Central memory CD4-positive, alpha-beta T cell (primary cell): ENCODE measurements around the gene KIF26A.

Experiments used
- DNase-seq: peaks from one replicate; pipeline ENCODE4 v3.0.0; 2022

The KIF26A gene

GRCh38 chr14:104101651-104102281, 36.6 kb upstream of the KIF26A start:
- DNase-seq = no peak

GRCh38 chr14:104102282-104102914, 36.0 kb upstream of the KIF26A start:
- DNase-seq = no peak

- no peak for DNase-seq
Observed at GRCh38 chr14:104103061-104103445, 35.3 kb upstream of the KIF26A start.

GRCh38 chr14:104103446-104104075, 34.8 kb upstream of the KIF26A start:
- DNase-seq = no peak

- no peak for DNase-seq
Observed at GRCh38 chr14:104104076-104104901, 34.1 kb upstream of the KIF26A start.

GRCh38 chr14:104105071-104105821, 33.1 kb upstream of the KIF26A start:
- no peak for DNase-seq

- no peak for DNase-seq
Observed at GRCh38 chr14:104105822-104106470, 32.4 kb upstream of the KIF26A start.

GRCh38 chr14:104106471-104106991, 31.9 kb upstream of the KIF26A start:
- no peak for DNase-seq

- no peak for DNase-seq
Observed at GRCh38 chr14:104107101-104107581, 31.2 kb upstream of the KIF26A start.

GRCh38 chr14:104107611-104108569, 30.5 kb upstream of the KIF26A start:
- no peak for DNase-seq

- no peak for DNase-seq
Observed at GRCh38 chr14:104108570-104109541, 29.5 kb upstream of the KIF26A start.

- DNase-seq = no peak
Observed at GRCh38 chr14:104109731-104110361, 28.5 kb upstream of the KIF26A start.

- no peak for DNase-seq
Observed at GRCh38 chr14:104110491-104111209, 27.7 kb upstream of the KIF26A start.

- DNase-seq = no peak
Observed at GRCh38 chr14:104111301-104112112, 26.9 kb upstream of the KIF26A start.

- DNase-seq = no peak
Observed at GRCh38 chr14:104112113-104112505, 26.3 kb upstream of the KIF26A start.

GRCh38 chr14:104112609-104113571, 25.5 kb upstream of the KIF26A start:
- no peak for DNase-seq
